ENCODE results near the gene CEP72. TPM values are rescaled to one million over a fixed set of nuclear protein-coding genes. Genes with fewer than 3 reads are reported as not detected.

CEP72 gene
- polyA plus RNA-seq, 1 of the 3 experiments (the other 2 are of a cell fraction), result 4.4 TPM

DNA sequence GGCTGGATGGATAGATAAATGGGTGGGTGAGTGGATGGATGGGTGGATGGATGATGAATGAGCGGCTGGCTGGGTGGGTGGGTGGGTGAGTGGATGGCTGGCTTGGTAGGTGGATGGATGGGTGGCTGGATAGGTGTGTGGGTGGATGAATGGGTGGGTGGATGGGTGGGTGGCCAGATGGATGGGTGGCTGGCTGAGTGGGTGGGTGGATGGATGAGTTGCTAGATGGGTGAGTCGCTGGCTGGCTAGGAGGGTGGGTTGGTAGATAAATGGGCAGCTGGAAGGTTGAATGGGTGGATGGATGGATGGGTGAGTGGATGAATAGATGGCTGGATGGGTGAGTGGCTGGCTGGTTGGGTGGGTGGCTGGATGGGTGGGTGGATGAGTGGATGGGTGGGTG is 27.9 kb upstream of the CEP72 start:
- no peak for TF ChIP-seq RXRA (IDR thresholded peaks at IDR 0.05; ENCODE audit: borderline replicate concordance, low read depth)
- TF ChIP-seq ELF1 (IDR thresholded peaks at IDR 0.05), result no peak
- no peak for TF ChIP-seq RCOR1 (IDR thresholded peaks at IDR 0.05; ENCODE audit: low read length)
- TF ChIP-seq MXI1 (IDR thresholded peaks at IDR 0.05; ENCODE audit: low read depth, low read length), result no peak
- TF ChIP-seq, protein P1, sequence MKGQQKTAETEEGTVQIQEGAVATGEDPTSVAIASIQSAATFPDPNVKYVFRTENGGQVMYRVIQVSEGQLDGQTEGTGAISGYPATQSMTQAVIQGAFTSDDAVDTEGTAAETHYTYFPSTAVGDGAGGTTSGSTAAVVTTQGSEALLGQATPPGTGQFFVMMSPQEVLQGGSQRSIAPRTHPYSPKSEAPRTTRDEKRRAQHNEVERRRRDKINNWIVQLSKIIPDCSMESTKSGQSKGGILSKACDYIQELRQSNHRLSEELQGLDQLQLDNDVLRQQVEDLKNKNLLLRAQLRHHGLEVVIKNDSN (IDR thresholded peaks at IDR 0.05; ENCODE audit: borderline replicate concordance, low read depth), result no peak
- TF ChIP-seq CHD2 (IDR thresholded peaks at IDR 0.05; ENCODE audit: low read length, partially characterized antibody), result no peak
- TF ChIP-seq FOSL2 (IDR thresholded peaks at IDR 0.05; ENCODE audit: borderline replicate concordance, low read depth), result no peak
- no peak for TF ChIP-seq MEF2A (IDR thresholded peaks at IDR 0.05; ENCODE audit: borderline replicate concordance, low read depth)
- TF ChIP-seq, protein P2, sequence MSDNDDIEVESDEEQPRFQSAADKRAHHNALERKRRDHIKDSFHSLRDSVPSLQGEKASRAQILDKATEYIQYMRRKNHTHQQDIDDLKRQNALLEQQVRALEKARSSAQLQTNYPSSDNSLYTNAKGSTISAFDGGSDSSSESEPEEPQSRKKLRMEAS (IDR thresholded peaks at IDR 0.05; ENCODE audit: low read depth), result no peak
- TF ChIP-seq POLR2AphosphoS5 (IDR thresholded peaks at IDR 0.05; ENCODE audit: low read depth, low read length), result no peak
- TF ChIP-seq TEAD4 (IDR thresholded peaks at IDR 0.05; ENCODE audit: borderline replicate concordance, insufficient read depth), result no peak
- no peak for TF ChIP-seq EZH2phosphoT487 (IDR thresholded peaks at IDR 0.05; ENCODE audit: borderline replicate concordance, low read depth)
- TF ChIP-seq TAF1 (IDR thresholded peaks at IDR 0.05; ENCODE audit: borderline replicate concordance, low read depth, low read length), result no peak
- no peak for TF ChIP-seq FOXJ3 (CRISPR knock-in tag; IDR thresholded peaks at IDR 0.05)
- TF ChIP-seq, protein P3, sequence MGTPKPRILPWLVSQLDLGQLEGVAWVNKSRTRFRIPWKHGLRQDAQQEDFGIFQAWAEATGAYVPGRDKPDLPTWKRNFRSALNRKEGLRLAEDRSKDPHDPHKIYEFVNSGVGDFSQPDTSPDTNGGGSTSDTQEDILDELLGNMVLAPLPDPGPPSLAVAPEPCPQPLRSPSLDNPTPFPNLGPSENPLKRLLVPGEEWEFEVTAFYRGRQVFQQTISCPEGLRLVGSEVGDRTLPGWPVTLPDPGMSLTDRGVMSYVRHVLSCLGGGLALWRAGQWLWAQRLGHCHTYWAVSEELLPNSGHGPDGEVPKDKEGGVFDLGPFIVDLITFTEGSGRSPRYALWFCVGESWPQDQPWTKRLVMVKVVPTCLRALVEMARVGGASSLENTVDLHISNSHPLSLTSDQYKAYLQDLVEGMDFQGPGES (IDR thresholded peaks at IDR 0.05; ENCODE audit: low read depth, low read length), result no peak
- H3F3A ChIP-seq (replicated peaks; ENCODE audit: insufficient read depth), result no peaks in the 10 kb centered on the region
- no peak overlapping the region for H2AFZ ChIP-seq (ENCODE audit: low read depth)
- no peaks in the 10 kb centered on the region; a peak in 1 of 4 replicates for H3K4me1 ChIP-seq (ENCODE audit: control insufficient read depth in 1 of 2, insufficient read depth in 2 of 2, low read depth in 1 of 2, low read length in 1 of 2)
- no peak overlapping the region for H3K4me3 ChIP-seq (ENCODE audit: low read depth in 2 of 2, low read length in 1 of 2)
- H3K9me3 ChIP-seq, result no peaks in the 10 kb centered on the region
- H3K27ac ChIP-seq (ENCODE audit: low read depth in 2 of 2, low read length in 1 of 2), result no peak overlapping the region
- no peak overlapping the region for H3K9ac ChIP-seq
- WGBS (ENCODE audit: low lambda C conversion rate), result 16% methylated on average over 2 of the region's 2 CpGs
- H3K4me2 ChIP-seq, result no peak overlapping the region
- no peaks in the 10 kb centered on the region for H3K79me2 ChIP-seq (ENCODE audit: insufficient read depth)
- H4K20me1 ChIP-seq (ENCODE audit: insufficient read depth), result no peaks in the 10 kb centered on the region
- no peak for DNase-seq
- H3K27me3 ChIP-seq (ENCODE audit: insufficient read depth), result peaks cover 16% of the 10 kb centered on the region; the same call in 1 of the 2 replicates
- H3K9me2 ChIP-seq, result no peaks in the 10 kb centered on the region
- CTCF ChIA-PET, result no interaction called here
- POLR2A ChIA-PET, result no interaction called here
- no peaks in the 10 kb centered on the region for H3K36me3 ChIP-seq (replicated peaks in 1 of 2; ENCODE audit: control insufficient read depth in 1 of 2, insufficient read depth in 2 of 2, low read length in 1 of 2)

DNA sequence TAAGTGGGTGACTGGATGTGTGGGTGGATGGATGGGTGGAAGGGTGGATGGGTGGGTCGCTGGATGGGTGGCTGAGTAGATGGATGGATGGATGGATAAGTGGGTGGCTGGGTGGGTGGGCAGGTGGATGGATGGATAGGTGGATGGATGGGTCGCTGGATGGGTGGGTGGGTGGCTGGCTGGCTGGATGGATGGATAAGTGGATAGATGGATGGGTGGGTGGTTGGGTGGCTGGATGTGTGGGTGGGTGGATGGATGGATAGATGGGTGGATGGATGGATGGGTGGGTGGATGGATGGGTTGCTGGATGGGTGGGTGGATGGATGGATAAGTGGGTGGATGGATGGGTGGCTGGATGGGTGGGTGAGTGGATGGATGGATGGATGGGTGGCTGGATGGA is 27.3 kb upstream of the CEP72 start:
- no peak for DNase-seq
- Histone ChIP-seq H3K4me1 (ENCODE audit: control insufficient read depth in 1 of 2, insufficient read depth in 2 of 2, low read depth in 1 of 2, low read length in 1 of 2) (no peaks in the 10 kb centered on the region; a peak in 1 of 4 replicates), H3K9me3 (no peaks in the 10 kb centered on the region), H2AFZ (ENCODE audit: low read depth) (no peak overlapping the region), H3K36me3 (replicated peaks in 1 of 2; ENCODE audit: control insufficient read depth in 1 of 2, insufficient read depth in 2 of 2, low read length in 1 of 2) (no peaks in the 10 kb centered on the region), H3K9me2 (no peaks in the 10 kb centered on the region), H3K4me2 (no peak overlapping the region), H3K79me2 (ENCODE audit: insufficient read depth) (no peaks in the 10 kb centered on the region), H3K27me3 (ENCODE audit: insufficient read depth) (peaks cover 14% of the 10 kb centered on the region; the same call in 1 of the 2 replicates), H3K27ac (ENCODE audit: low read depth in 2 of 2, low read length in 1 of 2) (no peak overlapping the region), H3K9ac (no peak overlapping the region), H4K20me1 (ENCODE audit: insufficient read depth) (no peaks in the 10 kb centered on the region), H3K4me3 (ENCODE audit: low read depth in 2 of 2, low read length in 1 of 2) (no peak overlapping the region), H3F3A (replicated peaks; ENCODE audit: insufficient read depth) (no peaks in the 10 kb centered on the region)
- ChIA-PET POLR2A (no interaction called here), CTCF (no interaction called here)
- 6% methylated on average over 2 of the region's 2 CpGs for WGBS (ENCODE audit: low lambda C conversion rate)
- TF ChIP-seq YY1 (IDR thresholded peaks at IDR 0.05; ENCODE audit: low read depth) (no peak), CHD2 (IDR thresholded peaks at IDR 0.05; ENCODE audit: low read length, partially characterized antibody) (no peak), RXRA (IDR thresholded peaks at IDR 0.05; ENCODE audit: borderline replicate concordance, low read depth) (no peak), FOXM1 (IDR thresholded peaks at IDR 0.05; ENCODE audit: low read depth) (no peak)

Measured in SK-N-SH (cell line).